Loucy (cell line): ENCODE results near the gene PLET1.
"Not testable (repeated sequence)": the region's sequence is repeated elsewhere in the genome, so short reads cannot be mapped to it uniquely, and the experiment has no call there.

Source experiments
- H2AFZ ChIP-seq: fragments of 200-600 bp; sonication (generic); 2 replicates; pipeline ENCODE4 v1.6.0; 2016; ENCODE audit warnings: antibody characterized with exemption, mild to moderate bottlenecking, low read length, moderate library complexity
- H3F3A ChIP-seq: fragments of 200-600 bp; 2 replicates; pipeline ENCODE4 v1.6.0; 2016; ENCODE audit warnings: antibody characterized with exemption, low read depth, mild to moderate bottlenecking
- H3K27me3 ChIP-seq: fragments of 200-600 bp; sonication (generic); 2 replicates; pipeline ENCODE4 v1.6.1; 2014; ENCODE audit warnings: low read length, mild to moderate bottlenecking; ENCODE audit not compliant: insufficient read depth, poor library complexity, severe bottlenecking
- H3K36me3 ChIP-seq: fragments of 200-600 bp; sonication (generic); 2 replicates; pipeline ENCODE4 v1.6.1; 2016; ENCODE audit warnings: low read length; ENCODE audit not compliant: insufficient read depth
- H3K4me1 ChIP-seq: fragments of 200-600 bp; sonication (generic); 2 replicates; pipeline ENCODE4 v1.5.1; 2014; ENCODE audit warnings: low read length, mild to moderate bottlenecking; ENCODE audit not compliant: insufficient read depth, poor library complexity, severe bottlenecking
- H3K4me2 ChIP-seq: fragments of 200-600 bp; sonication (generic); 2 replicates; pipeline ENCODE4 v1.6.0; 2014; ENCODE audit warnings: antibody characterized with exemption, low read length, low read depth, mild to moderate bottlenecking; ENCODE audit not compliant: poor library complexity, severe bottlenecking
- H3K4me3 ChIP-seq: fragments of 200-600 bp; sonication (generic); 2 replicates; pipeline ENCODE4 v1.5.1; 2014; ENCODE audit warnings: low read length, mild to moderate bottlenecking, mixed read lengths; ENCODE audit not compliant: poor library complexity, severe bottlenecking
- H3K79me2 ChIP-seq: fragments of 200-600 bp; sonication (generic); 2 replicates; pipeline ENCODE4 v1.6.1; 2014; ENCODE audit warnings: low read length; ENCODE audit not compliant: insufficient read depth
- H3K9ac ChIP-seq: fragments of 200-600 bp; sonication (generic); 2 replicates; pipeline ENCODE4 v1.6.0; 2014; ENCODE audit warnings: mild to moderate bottlenecking, low read depth, low read length, moderate library complexity; ENCODE audit not compliant: poor library complexity, severe bottlenecking
- H3K9me2 ChIP-seq: fragments of 200-600 bp; sonication (generic); replicated peaks from 2 replicates; pipeline ENCODE4 v1.6.1; 2016; ENCODE audit warnings: low read depth, low read length, mixed read lengths
- H3K9me3 ChIP-seq: fragments of 200-600 bp; sonication (generic); 2 replicates; pipeline ENCODE4 v1.6.1; 2014; ENCODE audit warnings: mild to moderate bottlenecking, antibody characterized with exemption, low read length, low read depth; ENCODE audit not compliant: insufficient read depth
- H4K20me1 ChIP-seq: fragments of 200-600 bp; sonication (generic); 2 replicates; pipeline ENCODE4 v1.6.0; 2014; ENCODE audit warnings: antibody characterized with exemption, low read length, mild to moderate bottlenecking; ENCODE audit not compliant: insufficient read depth, poor library complexity, severe bottlenecking
- EZH2phosphoT487 ChIP-seq: fragments of 200-600 bp; IDR thresholded peaks from 2 replicates; pipeline ENCODE4 v1.6.1; 2018; ENCODE audit warnings: antibody characterized with exemption, mild to moderate bottlenecking, moderate library complexity, borderline replicate concordance
- TF ChIP-seq, protein P1 (sequence below): fragments of 200-600 bp; sonication (generic); conservative IDR thresholded peaks from 2 replicates; pipeline ENCODE4 v1.5.1; 2014; ENCODE audit warnings: mild to moderate bottlenecking, antibody characterized with exemption, low read length

The PLET1 gene

DNA sequence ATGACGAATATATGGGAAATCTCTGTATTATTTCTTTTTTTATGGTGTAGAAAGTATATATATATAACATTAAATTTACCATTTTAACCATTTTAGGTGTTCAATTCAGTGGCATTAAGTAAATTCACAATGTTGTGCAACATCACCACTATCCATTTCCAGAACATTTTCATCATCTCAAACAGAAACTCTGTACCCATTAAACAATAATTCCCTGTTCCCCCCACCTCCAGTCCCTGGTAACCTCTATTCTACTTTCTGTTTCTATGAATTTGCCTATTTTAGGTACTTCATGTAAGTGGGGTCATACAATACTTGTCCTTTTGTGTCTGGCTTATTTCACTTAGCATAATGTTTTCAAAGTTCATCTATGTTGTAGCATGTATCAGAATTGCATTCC is 49.8 kb downstream of the PLET1 start:
- Histone ChIP-seq H3K4me1 (peaks cover 16% of the 10 kb centered on the region), H3K4me2 (peak overlapping the region; percentile 60), H3F3A (no peaks in the 10 kb centered on the region), H4K20me1 (no peaks in the 10 kb centered on the region), H3K9ac (no peak overlapping the region), H3K27me3 (no peaks in the 10 kb centered on the region), H3K4me3 (no peak overlapping the region), H3K9me3 (no peaks in the 10 kb centered on the region), H2AFZ (no peak overlapping the region), H3K36me3 (no peaks in the 10 kb centered on the region), H3K79me2 (no peaks in the 10 kb centered on the region), H3K9me2 (no peaks in the 10 kb centered on the region)
- no peak for TF ChIP-seq EZH2phosphoT487
- TF ChIP-seq, protein P1, sequence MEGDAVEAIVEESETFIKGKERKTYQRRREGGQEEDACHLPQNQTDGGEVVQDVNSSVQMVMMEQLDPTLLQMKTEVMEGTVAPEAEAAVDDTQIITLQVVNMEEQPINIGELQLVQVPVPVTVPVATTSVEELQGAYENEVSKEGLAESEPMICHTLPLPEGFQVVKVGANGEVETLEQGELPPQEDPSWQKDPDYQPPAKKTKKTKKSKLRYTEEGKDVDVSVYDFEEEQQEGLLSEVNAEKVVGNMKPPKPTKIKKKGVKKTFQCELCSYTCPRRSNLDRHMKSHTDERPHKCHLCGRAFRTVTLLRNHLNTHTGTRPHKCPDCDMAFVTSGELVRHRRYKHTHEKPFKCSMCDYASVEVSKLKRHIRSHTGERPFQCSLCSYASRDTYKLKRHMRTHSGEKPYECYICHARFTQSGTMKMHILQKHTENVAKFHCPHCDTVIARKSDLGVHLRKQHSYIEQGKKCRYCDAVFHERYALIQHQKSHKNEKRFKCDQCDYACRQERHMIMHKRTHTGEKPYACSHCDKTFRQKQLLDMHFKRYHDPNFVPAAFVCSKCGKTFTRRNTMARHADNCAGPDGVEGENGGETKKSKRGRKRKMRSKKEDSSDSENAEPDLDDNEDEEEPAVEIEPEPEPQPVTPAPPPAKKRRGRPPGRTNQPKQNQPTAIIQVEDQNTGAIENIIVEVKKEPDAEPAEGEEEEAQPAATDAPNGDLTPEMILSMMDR = no peak

DNA sequence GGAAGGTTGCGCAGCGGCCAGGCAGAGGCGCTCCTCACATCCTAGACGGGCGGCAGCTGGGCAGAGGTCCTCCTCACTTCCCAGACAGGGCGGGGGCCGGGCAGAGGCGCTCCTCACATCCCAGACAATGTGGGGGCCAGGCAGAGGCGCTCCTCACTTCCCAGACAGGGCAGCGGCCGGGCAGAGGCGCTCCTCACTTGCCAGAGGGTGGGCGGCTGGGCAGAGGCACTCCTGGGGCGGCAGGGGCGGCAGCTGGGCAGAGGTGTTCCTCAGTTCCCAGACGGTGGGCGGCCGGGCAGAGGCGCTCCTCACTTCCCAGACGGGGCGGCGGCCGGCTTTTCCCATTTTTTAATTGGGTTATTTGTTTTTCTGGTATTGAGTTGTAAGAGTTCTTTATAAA is 54.6 kb downstream of the PLET1 start:
- TF ChIP-seq, protein P1 = no peak
- no peaks in the 10 kb centered on the region for H3F3A ChIP-seq
- H2AFZ ChIP-seq = no peak overlapping the region
- no peaks in the 10 kb centered on the region for H3K36me3 ChIP-seq
- H3K9me2 ChIP-seq = no peaks in the 10 kb centered on the region
- no peak overlapping the region for H3K9ac ChIP-seq
- H3K4me2 ChIP-seq = no peak overlapping the region
- no peaks in the 10 kb centered on the region for H3K9me3 ChIP-seq
- H3K4me3 ChIP-seq = no peak overlapping the region
- H3K4me1 ChIP-seq = peaks cover 2% of the 10 kb centered on the region
- no peaks in the 10 kb centered on the region for H3K79me2 ChIP-seq
- no peaks in the 10 kb centered on the region for H3K27me3 ChIP-seq
- H4K20me1 ChIP-seq = no peaks in the 10 kb centered on the region

DNA sequence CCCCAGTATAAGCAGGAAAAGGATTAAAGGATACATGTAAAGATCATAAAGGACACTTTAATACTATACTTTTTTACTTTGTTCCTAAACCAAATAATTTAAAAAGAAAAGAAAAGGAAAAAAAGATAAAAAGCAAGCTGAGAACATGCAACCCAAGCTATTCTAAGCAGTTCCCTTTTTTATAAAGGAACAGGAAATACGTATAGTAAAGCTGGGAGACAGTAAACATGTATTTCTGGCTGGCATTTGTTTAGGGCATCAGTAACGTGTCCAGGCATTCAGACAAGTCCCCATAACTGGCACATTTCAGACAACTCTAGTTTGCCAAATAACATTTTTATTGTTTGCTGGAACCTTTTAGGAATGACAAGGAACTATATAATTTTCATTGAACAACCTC is 60.4 kb downstream of the PLET1 start:
- Histone ChIP-seq H3K4me2 (no peak overlapping the region), H3K4me1 (no peaks in the 10 kb centered on the region), H3K9ac (no peak overlapping the region), H3K27me3 (no peaks in the 10 kb centered on the region), H3K9me3 (no peaks in the 10 kb centered on the region), H3F3A (no peaks in the 10 kb centered on the region), H3K79me2 (no peaks in the 10 kb centered on the region), H3K4me3 (no peak overlapping the region), H3K9me2 (no peaks in the 10 kb centered on the region), H3K36me3 (no peaks in the 10 kb centered on the region), H4K20me1 (no peaks in the 10 kb centered on the region), H2AFZ (no peak overlapping the region)
- TF ChIP-seq, protein P1 = no peak
- TF ChIP-seq EZH2phosphoT487 = no peak

DNA sequence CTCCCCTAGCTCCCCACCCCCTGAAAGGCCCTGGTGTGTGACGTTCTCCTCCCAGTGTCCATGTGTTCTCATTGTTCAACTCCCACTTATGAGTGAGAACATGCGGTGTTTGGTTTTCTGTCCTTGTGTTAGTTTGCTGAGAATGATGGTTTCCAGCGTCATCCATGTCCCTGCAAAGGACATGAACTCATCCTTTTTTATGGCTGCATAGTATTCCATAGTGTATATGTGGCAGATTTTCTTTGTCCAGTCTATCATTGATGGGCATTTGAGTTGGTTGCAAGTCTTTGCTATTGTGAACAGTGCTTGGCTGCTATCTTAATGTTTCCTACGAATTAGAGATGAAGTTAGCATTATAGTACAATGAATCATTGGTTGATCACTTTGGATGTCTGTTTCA is 61.6 kb downstream of the PLET1 start:
- not testable (repeated sequence) for H3K27me3 ChIP-seq, H3K4me3 ChIP-seq, H3K9me3 ChIP-seq, H2AFZ ChIP-seq, H3K4me1 ChIP-seq, H3K9ac ChIP-seq, H3K4me2 ChIP-seq, H3K79me2 ChIP-seq, H3F3A ChIP-seq, H3K9me2 ChIP-seq, H4K20me1 ChIP-seq, H3K36me3 ChIP-seq
